HepG2 (cell line): ENCODE results near the gene TSPYL2. TPM values are rescaled to one million over a fixed set of nuclear protein-coding genes. Genes with fewer than 3 reads are reported as not detected.

Experiments used
- ATAC-seq: fragments of 200-7000 bp; cut with Tn5 transposase; 3 replicates; pipeline ENCODE4 v1.9.1; 2020; ENCODE audit warnings: mild to moderate bottlenecking, moderate library complexity
- BruUV-seq: library from RNA; stranded (reverse); fragments of 400-500 nt; replicated peaks from 2 replicates; lab custom pipeline; 2021; lab: Mats Ljungman, UMichigan
- CTCF ChIA-PET: fragments of 300-600 bp; formaldehyde crosslinking; extraction: SDS; loops from one replicate; lab custom pipeline; 2021; ENCODE audit warnings: low total read pairs, inconsistent platforms, low intra/inter-chr PET ratio; lab: Yijun Ruan, JAX
- POLR2A ChIA-PET: fragments of 350-600 bp; sonication (Branson Sonifier 250); formaldehyde crosslinking; loops from one replicate; lab custom pipeline; 2020; ENCODE audit warnings: antibody characterized with exemption, inconsistent platforms; lab: Yijun Ruan, JAX
- DNase-seq: peaks from one replicate; pipeline ENCODE4 v3.0.0-alpha.2; 2015; ENCODE audit warnings: low spot score
- FAIRE-seq: peaks from 3 replicates; lab custom pipeline; 2011; peaks lifted over from hg19 to GRCh38; lab: Jason Lieb, UNC
- H2AFZ ChIP-seq: one replicate; pipeline ENCODE4 v1.6.1; 2011; ENCODE audit warnings: low read length, inconsistent platforms
- H3K27ac ChIP-seq: fragments of 300-600 bp; 3 replicates; pipeline ENCODE4 v1.8.0; 2011; ENCODE audit warnings: mixed run types, mild to moderate bottlenecking, mixed read lengths, low read length, inconsistent platforms; ENCODE audit not compliant: insufficient read depth; ENCODE audit errors: extremely low read length
- H3K27me3 ChIP-seq, 2 experiments: fragments of 200-600 bp in 1 of 2; 2 replicates in 1 of 2; 3 replicates in 1 of 2; pipeline versions ENCODE4 v1.6.0 to v1.8.0; 2011; ENCODE audit warnings: low read length in 2 of 2, mild to moderate bottlenecking in 2 of 2, moderate library complexity in 2 of 2, inconsistent platforms in 1 of 2; ENCODE audit not compliant: insufficient read depth in 2 of 2, control insufficient read depth in 1 of 2
- H3K36me3 ChIP-seq, 2 experiments: fragments of 200-600 bp in 1 of 2; replicated peaks in 1 of 2; 2 replicates in 1 of 2; 3 replicates in 1 of 2; pipeline versions ENCODE4 v1.5.1 to v1.8.0; 2011; ENCODE audit warnings: low read length in 2 of 2, inconsistent platforms in 1 of 2; ENCODE audit not compliant: insufficient read depth in 2 of 2, control insufficient read depth in 1 of 2
- H3K4me1 ChIP-seq: 2 replicates; pipeline ENCODE4 v1.5.1; 2012; ENCODE audit warnings: low read length, inconsistent platforms; ENCODE audit not compliant: insufficient read depth
- H3K4me2 ChIP-seq: 2 replicates; pipeline ENCODE4 v1.6.0; 2011; ENCODE audit warnings: low read depth, low read length, inconsistent platforms
- H3K4me3 ChIP-seq, 3 experiments: fragments of 200-600 bp in 1 of 3; sonication (generic), shearing (Covaris generic) in 1 of 3; replicated peaks in 1 of 3; 2 replicates each; pipeline ENCODE4 v1.5.1; 2011 to 2016; ENCODE audit warnings: low read length in 3 of 3, inconsistent platforms in 2 of 3, low read depth in 2 of 3, mild to moderate bottlenecking in 2 of 3, control low read depth in 1 of 3, mixed read lengths in 1 of 3; ENCODE audit not compliant: insufficient read depth in 1 of 3
- H3K79me2 ChIP-seq: one replicate; pipeline ENCODE4 v1.6.1; 2011; ENCODE audit warnings: low read length, inconsistent platforms; ENCODE audit not compliant: insufficient read depth
- H3K9ac ChIP-seq: 2 replicates; pipeline ENCODE4 v1.6.0; 2011; ENCODE audit warnings: mild to moderate bottlenecking, low read depth, low read length, inconsistent platforms; ENCODE audit not compliant: insufficient read depth
- H3K9me3 ChIP-seq: 2 replicates; pipeline ENCODE4 v1.5.1; 2012; ENCODE audit warnings: mild to moderate bottlenecking, low read length
- H4K20me1 ChIP-seq: 2 replicates; pipeline ENCODE4 v1.6.0; 2011; ENCODE audit warnings: inconsistent platforms, mild to moderate bottlenecking, low read length, moderate library complexity; ENCODE audit not compliant: insufficient read depth
- BCLAF1 ChIP-seq: fragments of 450-650 bp; IDR thresholded peaks from 2 replicates; pipeline ENCODE4 v1.6.1; 2017; ENCODE audit warnings: mild to moderate bottlenecking
- CENPT ChIP-seq: sonication (generic); formaldehyde crosslinking; IDR thresholded peaks from 2 replicates; pipeline ENCODE4 v1.8.0; 2022; ENCODE audit warnings: low read depth, mild to moderate bottlenecking, moderate library complexity, missing genetic modification reagents
- HIC2 ChIP-seq: sonication (generic); formaldehyde crosslinking; IDR thresholded peaks from 2 replicates; pipeline ENCODE4 v1.9.0; 2022; ENCODE audit warnings: low read depth, missing genetic modification reagents
- HMG20A ChIP-seq: IDR thresholded peaks from 2 replicates; pipeline ENCODE4 v1.6.1; 2016; ENCODE audit warnings: borderline replicate concordance
- MED8 ChIP-seq: sonication (generic); formaldehyde crosslinking; IDR thresholded peaks from 2 replicates; pipeline ENCODE4 v1.8.1; 2023; ENCODE audit warnings: mild to moderate bottlenecking, missing genetic modification reagents; ENCODE audit not compliant: insufficient replicate concordance
- PHF5A ChIP-seq: IDR thresholded peaks from one replicate; pipeline ENCODE4 v1.6.1; 2018; ENCODE audit warnings: low read depth, missing genetic modification reagents; ENCODE audit not compliant: unreplicated experiment
- POGK ChIP-seq: sonication (generic); formaldehyde crosslinking; conservative IDR thresholded peaks from 2 replicates; pipeline ENCODE4 v1.8.0; 2022; ENCODE audit warnings: mild to moderate bottlenecking, moderate library complexity, missing genetic modification reagents
- REPIN1 ChIP-seq: sonication (generic); formaldehyde crosslinking; IDR thresholded peaks from 2 replicates; pipeline ENCODE4 v1.8.0; 2022; ENCODE audit warnings: missing genetic modification reagents, low read depth, mild to moderate bottlenecking, borderline replicate concordance
- TIGD3 ChIP-seq: sonication (generic); formaldehyde crosslinking; IDR thresholded peaks from 2 replicates; pipeline ENCODE4 v1.5.1; 2020; ENCODE audit warnings: mild to moderate bottlenecking, missing genetic modification reagents, borderline replicate concordance
- ZNF124 ChIP-seq: sonication (generic); formaldehyde crosslinking; IDR thresholded peaks from 2 replicates; pipeline ENCODE4 v1.4.0; 2020; ENCODE audit warnings: missing genetic modification reagents
- ZNF282 ChIP-seq: fragments of 450-650 bp; IDR thresholded peaks from 2 replicates; pipeline ENCODE4 v1.6.1; 2018; ENCODE audit not compliant: partially characterized antibody
- ZNF446 ChIP-seq: sonication (generic); formaldehyde crosslinking; IDR thresholded peaks from 2 replicates; pipeline ENCODE4 v1.5.0; 2020; ENCODE audit warnings: mild to moderate bottlenecking, missing genetic modification reagents
- ZNF567 ChIP-seq: sonication (generic); formaldehyde crosslinking; IDR thresholded peaks from 2 replicates; pipeline ENCODE4 v1.8.1; 2023; ENCODE audit warnings: mild to moderate bottlenecking, missing genetic modification reagents, borderline replicate concordance
- ZNF747 ChIP-seq: sonication (generic); formaldehyde crosslinking; IDR thresholded peaks from 2 replicates; pipeline ENCODE4 v1.8.1; 2023; ENCODE audit warnings: missing genetic modification reagents, mild to moderate bottlenecking, borderline replicate concordance
- WGBS: methylation state at CpG from one replicate; pipeline ENCODE4 v1.1.6; 2017; ENCODE audit warnings: low lambda C conversion rate; 5-methylcytosine and 5-hydroxymethylcytosine counted together
- in situ Hi-C: cut with HindIII; loops from 2 replicates; pipeline ENCODE4 v1.10.0; 2017; ENCODE audit warnings: low pct_unique_long_range_greater_than_20kb; ENCODE audit not compliant: extremely low pct_ligation_motif_present
- intact Hi-C: fragments of 100-400 bp; cut with micrococcal nuclease; formaldehyde crosslinking; loops from one replicate; pipeline ENCODE4 v1.10.0; 2022; ENCODE audit not compliant: unreplicated experiment
- polyA plus RNA-seq, 8 experiments: library from polyadenylated mRNA; depleted of rRNA in 3 of 8; stranded (reverse) in 7 of 8; unstranded in 1 of 8; fragments of >200 nt; fragmentation: Illumina TruSeq in 4 of 8; extraction: Trizol in 4 of 8; gene quantifications; 2 replicates each; pipeline versions ENCODE4 v1.2.1 to v1.2.3, GENCODE V29; 2011 to 2016; ENCODE audit warnings: low read depth in 4 of 8, missing spikeins in 1 of 8, mixed read lengths in 1 of 8; ENCODE audit not compliant: insufficient read depth in 1 of 8
- total RNA-seq, 5 experiments: library from RNA; depleted of rRNA; stranded (reverse); fragments of >200 nt; fragmentation: Illumina TruSeq; extraction: Trizol; gene quantifications; 2 replicates each; pipeline ENCODE4 v1.2.3, GENCODE V29; 2016; ENCODE audit warnings: low read depth in 1 of 5

Gene TSPYL2
- total and polyA plus RNA-seq, 2 of the 13 experiments (the other 11 are each of a cell fraction or from before 2014, with no cell fraction given), result 10.1 to 15.5 TPM

GRCh38 chrX:53122013-53122412 is 39.8 kb downstream of the TSPYL2 start:
- H2AFZ ChIP-seq, result no peak overlapping the region
- no peak for TF ChIP-seq CENPT (CRISPR knock-in tag)
- no peak for TF ChIP-seq BCLAF1
- no peak for TF ChIP-seq HMG20A (CRISPR knock-in tag)
- no peak for TF ChIP-seq ZNF747
- no peak for TF ChIP-seq REPIN1 (CRISPR knock-in tag)
- no peak for TF ChIP-seq ZNF282
- no peak for TF ChIP-seq PHF5A
- TF ChIP-seq ZNF567 (CRISPR knock-in tag), result no peak
- TF ChIP-seq MED8 (CRISPR knock-in tag), result no peak
- no peak for TF ChIP-seq ZNF124 (CRISPR knock-in tag)
- no peak for TF ChIP-seq TIGD3
- no peak for TF ChIP-seq ZNF446
- TF ChIP-seq HIC2 (CRISPR knock-in tag), result no peak
- TF ChIP-seq POGK, result no peak
- DNase-seq (no peak), FAIRE-seq (no peak), ATAC-seq (no peak)
- intact Hi-C loops (no loop called here), in situ Hi-C loops (no loop called here)
- H3K9me3 ChIP-seq, result no peaks in the 10 kb centered on the region
- ChIA-PET POLR2A (no interaction called here), CTCF (no interaction called here)
- H3K36me3 ChIP-seq, result no peaks in the 10 kb centered on the region
- no TSS peak for BruUV-seq
- H3K27me3 ChIP-seq, result no peaks in the 10 kb centered on the region
- H3K9ac ChIP-seq, result no peak overlapping the region
- H4K20me1 ChIP-seq, result no peaks in the 10 kb centered on the region
- H3K4me3 ChIP-seq, result no peak overlapping the region
- H3K79me2 ChIP-seq, result no peaks in the 10 kb centered on the region
- WGBS, result 78% methylated on average over 1 of the region's 1 CpG
- H3K27ac ChIP-seq, result no peak overlapping the region
- H3K4me2 ChIP-seq, result no peak overlapping the region
- H3K4me1 ChIP-seq, result no peaks in the 10 kb centered on the region
